AG04449 (cell line): Measurements from ENCODE around the gene ANKRD10.

Source experiments
- CTCF ChIA-PET: fragments of 350-600 bp; formaldehyde crosslinking; extraction: SDS; loops from one replicate; lab custom pipeline; 2021; ENCODE audit warnings: antibody characterized with exemption; lab: Yijun Ruan, JAX
- POLR2A ChIA-PET: fragments of 400-600, 350-600 bp; formaldehyde crosslinking; extraction: SDS; loops from one replicate; lab custom pipeline; 2020; ENCODE audit warnings: antibody characterized with exemption, inconsistent platforms; lab: Yijun Ruan, JAX
- DNase-seq: peaks from one replicate; pipeline ENCODE4 v3.0.0-alpha.2; 2010; ENCODE audit warnings: low read depth, low spot score
- H3K4me3 ChIP-seq: 2 replicates; pipeline ENCODE4 v1.5.1; 2011; ENCODE audit warnings: low read depth, mild to moderate bottlenecking, control low read depth, low read length
- TF ChIP-seq, protein P1 (sequence below): IDR thresholded peaks from one replicate; pipeline ENCODE4 v1.5.1; 2011; ENCODE audit warnings: mild to moderate bottlenecking, moderate library complexity, low read length, control low read depth, inconsistent platforms; ENCODE audit not compliant: insufficient read depth; ENCODE audit errors: missing control alignments

The ANKRD10 gene

GRCh38 chr13:110829486-110829885, 85.4 kb downstream of the ANKRD10 start:
- no peak overlapping the region for H3K4me3 ChIP-seq
- TF ChIP-seq, protein P1, sequence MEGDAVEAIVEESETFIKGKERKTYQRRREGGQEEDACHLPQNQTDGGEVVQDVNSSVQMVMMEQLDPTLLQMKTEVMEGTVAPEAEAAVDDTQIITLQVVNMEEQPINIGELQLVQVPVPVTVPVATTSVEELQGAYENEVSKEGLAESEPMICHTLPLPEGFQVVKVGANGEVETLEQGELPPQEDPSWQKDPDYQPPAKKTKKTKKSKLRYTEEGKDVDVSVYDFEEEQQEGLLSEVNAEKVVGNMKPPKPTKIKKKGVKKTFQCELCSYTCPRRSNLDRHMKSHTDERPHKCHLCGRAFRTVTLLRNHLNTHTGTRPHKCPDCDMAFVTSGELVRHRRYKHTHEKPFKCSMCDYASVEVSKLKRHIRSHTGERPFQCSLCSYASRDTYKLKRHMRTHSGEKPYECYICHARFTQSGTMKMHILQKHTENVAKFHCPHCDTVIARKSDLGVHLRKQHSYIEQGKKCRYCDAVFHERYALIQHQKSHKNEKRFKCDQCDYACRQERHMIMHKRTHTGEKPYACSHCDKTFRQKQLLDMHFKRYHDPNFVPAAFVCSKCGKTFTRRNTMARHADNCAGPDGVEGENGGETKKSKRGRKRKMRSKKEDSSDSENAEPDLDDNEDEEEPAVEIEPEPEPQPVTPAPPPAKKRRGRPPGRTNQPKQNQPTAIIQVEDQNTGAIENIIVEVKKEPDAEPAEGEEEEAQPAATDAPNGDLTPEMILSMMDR = no peak
- CTCF ChIA-PET = interaction anchor here (1.3 kb wide), 1 partner anchor 224 kb away, joined by 3 read pairs; no protein-coding TSS in a partner anchor

DNA sequence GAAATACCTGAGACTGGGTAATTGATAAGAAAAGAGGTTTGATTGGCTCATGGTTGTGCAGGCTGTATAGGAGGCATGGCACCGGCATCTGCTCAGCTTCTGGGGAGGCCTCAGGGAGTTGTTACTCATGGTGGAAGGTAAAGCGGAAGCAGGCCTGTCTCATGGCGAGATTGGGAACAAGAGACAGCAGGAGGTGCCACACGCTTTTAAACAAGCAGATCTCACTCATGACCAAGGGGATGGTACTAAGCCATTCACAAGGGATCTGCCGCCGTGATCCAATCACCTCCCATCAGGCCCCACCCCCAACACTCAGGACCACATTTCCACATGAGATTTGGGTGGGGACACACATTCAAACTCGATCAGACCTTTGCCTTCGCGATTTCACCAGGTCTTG, 86.2 kb downstream of the ANKRD10 start:
- TF ChIP-seq, protein P1 = no peak
- no peak for DNase-seq
- ChIA-PET CTCF (interaction anchor here (1.3 kb wide), 1 partner anchor 224 kb away, joined by 3 read pairs; no protein-coding TSS in a partner anchor), POLR2A (no interaction called here)
- no peak overlapping the region for H3K4me3 ChIP-seq

More at GRCh38 chr13:110829486-110829885, 85.4 kb downstream of the ANKRD10 start:
- POLR2A ChIA-PET = no interaction called here
- DNase-seq = no peak
